ENCODE results near the gene IRF2. TPM values are rescaled to one million over a fixed set of nuclear protein-coding genes. Genes with fewer than 3 reads are reported as not detected.

Gene IRF2
- total and polyA plus RNA-seq, 9 donors: 27.8 to 68.4 (median 40.7) TPM

DNA sequence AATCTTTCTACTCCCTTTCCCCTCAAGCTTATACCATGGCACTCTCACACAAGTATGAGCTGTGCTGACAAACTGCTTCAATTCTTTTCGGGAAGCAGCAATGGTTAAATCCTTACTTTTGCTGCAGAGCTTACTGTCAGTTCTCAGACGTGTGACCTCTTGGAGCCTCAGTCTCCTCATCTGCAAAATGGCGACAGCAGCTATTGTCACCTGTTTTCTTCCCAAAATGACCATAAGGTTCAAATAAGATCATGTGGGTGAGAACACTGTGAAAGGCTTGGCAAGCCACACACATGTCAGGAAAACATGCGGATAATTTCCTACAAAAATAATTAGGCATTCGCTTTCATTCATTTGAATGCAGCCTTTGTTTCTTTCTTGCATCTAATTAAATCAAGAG, 36.8 kb upstream of the IRF2 start:
- TF ChIP-seq EP300 (IDR thresholded peaks at IDR 0.05) (no peak), POLR2A (IDR thresholded peaks at IDR 0.05) (no peak)
- TF ChIP-seq, protein P1, sequence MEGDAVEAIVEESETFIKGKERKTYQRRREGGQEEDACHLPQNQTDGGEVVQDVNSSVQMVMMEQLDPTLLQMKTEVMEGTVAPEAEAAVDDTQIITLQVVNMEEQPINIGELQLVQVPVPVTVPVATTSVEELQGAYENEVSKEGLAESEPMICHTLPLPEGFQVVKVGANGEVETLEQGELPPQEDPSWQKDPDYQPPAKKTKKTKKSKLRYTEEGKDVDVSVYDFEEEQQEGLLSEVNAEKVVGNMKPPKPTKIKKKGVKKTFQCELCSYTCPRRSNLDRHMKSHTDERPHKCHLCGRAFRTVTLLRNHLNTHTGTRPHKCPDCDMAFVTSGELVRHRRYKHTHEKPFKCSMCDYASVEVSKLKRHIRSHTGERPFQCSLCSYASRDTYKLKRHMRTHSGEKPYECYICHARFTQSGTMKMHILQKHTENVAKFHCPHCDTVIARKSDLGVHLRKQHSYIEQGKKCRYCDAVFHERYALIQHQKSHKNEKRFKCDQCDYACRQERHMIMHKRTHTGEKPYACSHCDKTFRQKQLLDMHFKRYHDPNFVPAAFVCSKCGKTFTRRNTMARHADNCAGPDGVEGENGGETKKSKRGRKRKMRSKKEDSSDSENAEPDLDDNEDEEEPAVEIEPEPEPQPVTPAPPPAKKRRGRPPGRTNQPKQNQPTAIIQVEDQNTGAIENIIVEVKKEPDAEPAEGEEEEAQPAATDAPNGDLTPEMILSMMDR (IDR thresholded peaks at IDR 0.05): no peak
- H3K36me3 ChIP-seq: no peaks in the 10 kb centered on the region
- no peak for DNase-seq
- H3K4me1 ChIP-seq (ENCODE audit: insufficient read depth): peaks cover 4% of the 10 kb centered on the region
- H3K27me3 ChIP-seq: no peaks in the 10 kb centered on the region
- 89 to 92% (median 90%) methylated on average over 5 of the region's 5 CpGs for WGBS, 3 donors
- no peak overlapping the region for H3K4me3 ChIP-seq
- no peaks in the 10 kb centered on the region for H3K9me3 ChIP-seq
- intact Hi-C loops (cut with DNase I): no loop called here
- H3K27ac ChIP-seq: no peak overlapping the region

DNA sequence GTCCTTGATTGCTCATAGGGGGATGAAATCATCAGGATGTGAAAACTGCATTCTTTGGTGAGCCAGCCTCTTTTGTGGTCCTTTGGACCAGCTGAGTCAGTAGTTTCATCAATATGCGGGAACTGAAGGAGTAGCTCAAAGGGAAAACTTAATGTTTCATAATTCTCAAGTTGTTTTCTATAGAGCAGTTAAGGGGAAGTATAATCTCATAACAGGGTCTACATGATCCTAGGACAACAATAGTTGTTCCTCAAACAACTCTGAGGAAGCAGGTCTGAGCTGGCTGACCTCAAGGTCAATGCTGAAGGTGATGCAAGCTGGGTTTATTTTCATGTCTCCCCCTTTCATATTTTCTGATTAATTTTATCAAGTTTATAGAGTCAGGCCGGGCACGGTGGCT, 36.1 kb upstream of the IRF2 start:
- Histone ChIP-seq H3K36me3 (no peaks in the 10 kb centered on the region), H3K27ac (no peak overlapping the region), H3K4me3 (no peak overlapping the region), H3K4me1 (ENCODE audit: insufficient read depth) (peaks cover 4% of the 10 kb centered on the region), H3K27me3 (no peaks in the 10 kb centered on the region), H3K9me3 (no peaks in the 10 kb centered on the region)
- TF ChIP-seq EP300 (IDR thresholded peaks at IDR 0.05) (no peak), POLR2A (IDR thresholded peaks at IDR 0.05) (no peak)
- TF ChIP-seq, protein P1 (IDR thresholded peaks at IDR 0.05): no peak
- DNase-seq: no peak
- WGBS, 3 donors: 67 to 83% (median 71%) methylated on average over 3 of the region's 3 CpGs
- intact Hi-C loops (cut with DNase I): no loop called here

DNA sequence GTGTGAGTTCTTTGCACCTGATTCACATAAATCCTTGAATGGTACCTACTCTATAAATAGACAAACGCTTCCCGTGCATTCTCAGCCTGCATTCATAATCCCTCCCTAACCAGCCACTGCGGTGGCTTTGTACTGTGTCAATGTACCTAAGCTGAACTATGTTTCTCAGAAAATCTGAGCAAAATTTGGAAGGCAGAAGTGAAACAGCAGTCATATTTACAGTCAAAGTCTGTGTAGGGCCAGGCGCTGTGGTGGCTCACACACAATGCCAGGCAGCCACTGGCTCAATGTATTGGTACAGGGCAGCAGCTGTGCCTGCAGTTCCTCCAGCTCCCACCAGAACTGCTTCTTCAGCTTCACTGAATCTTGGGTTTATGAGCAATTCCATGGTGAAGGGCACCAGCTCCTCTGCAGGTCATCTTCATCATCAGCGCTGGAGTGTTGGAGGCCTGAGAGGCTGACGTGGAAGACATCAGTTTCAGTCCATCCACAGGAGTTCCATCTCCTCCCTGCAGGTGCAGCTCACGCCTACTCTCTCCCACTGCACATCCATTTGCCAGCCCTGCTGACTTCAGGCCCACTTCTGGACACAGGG, 32.3 kb upstream of the IRF2 start:
- no peak overlapping the region for H3K27ac ChIP-seq
- no peak overlapping the region for H3K4me3 ChIP-seq
- no peaks in the 10 kb centered on the region for H3K27me3 ChIP-seq
- no peaks in the 10 kb centered on the region for H3K9me3 ChIP-seq
- no peak for TF ChIP-seq EP300 (IDR thresholded peaks at IDR 0.05)
- TF ChIP-seq, protein P1 (IDR thresholded peaks at IDR 0.05): no peak
- no peak for TF ChIP-seq POLR2A (IDR thresholded peaks at IDR 0.05)
- no peaks in the 10 kb centered on the region for H3K4me1 ChIP-seq (ENCODE audit: insufficient read depth)
- WGBS, 3 donors: 79 to 92% (median 84%) methylated on average over 7 of the region's 7 CpGs
- intact Hi-C loops (cut with DNase I): no loop called here
- H3K36me3 ChIP-seq: no peaks in the 10 kb centered on the region
- no peak for DNase-seq

DNA sequence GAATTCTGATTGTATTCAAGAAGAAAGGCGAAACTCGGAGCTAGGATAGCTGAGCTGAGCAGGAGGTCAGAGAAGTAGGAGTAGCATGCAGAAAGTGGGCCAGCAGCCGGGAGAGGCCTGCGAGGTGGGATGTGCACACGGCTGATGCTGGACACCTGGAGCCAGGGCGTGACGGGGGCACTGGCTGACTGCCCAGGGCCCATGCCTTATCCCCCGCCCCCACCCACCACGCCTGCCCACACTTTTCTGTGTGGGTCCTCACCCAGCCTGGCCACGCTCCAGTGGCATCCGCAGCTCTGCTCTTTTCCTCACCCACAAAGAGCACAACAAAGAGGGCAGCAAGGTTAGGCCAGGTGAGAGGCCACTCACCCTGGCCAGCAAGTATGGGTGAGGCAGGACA, 30.0 kb upstream of the IRF2 start:
- no peaks in the 10 kb centered on the region for H3K9me3 ChIP-seq
- intact Hi-C loops (cut with DNase I): no loop called here
- H3K4me1 ChIP-seq (ENCODE audit: insufficient read depth): no peaks in the 10 kb centered on the region
- H3K27ac ChIP-seq: no peak overlapping the region
- H3K4me3 ChIP-seq: no peak overlapping the region
- no peaks in the 10 kb centered on the region for H3K27me3 ChIP-seq
- 77 to 84% (median 77%) methylated on average over 11 of the region's 11 CpGs for WGBS, 3 donors
- DNase-seq: no peak
- TF ChIP-seq EP300 (IDR thresholded peaks at IDR 0.05) (no peak), POLR2A (IDR thresholded peaks at IDR 0.05) (no peak)
- TF ChIP-seq, protein P1 (IDR thresholded peaks at IDR 0.05): no peak
- no peaks in the 10 kb centered on the region for H3K36me3 ChIP-seq

Data from ovary (tissue), 9 donors.